CD4-positive, alpha-beta memory T cell (primary cell): Measurements from ENCODE around the gene CA7. TPM values are rescaled to one million over a fixed set of nuclear protein-coding genes. Genes with fewer than 3 reads are reported as not detected.
A peak's percentile ranks its signal among the peaks of the same experiment; 100 is the strongest.

ENCODE experiments used
- CTCF ChIA-PET: fragments of 350-600 bp; sonication (Branson Sonifier 250); formaldehyde crosslinking; loops from one replicate; lab custom pipeline; 2021; ENCODE audit warnings: inconsistent platforms; ENCODE audit not compliant: partially characterized antibody; lab: Charles Lee
- POLR2A ChIA-PET: fragments of 350-600 bp; sonication (Branson Sonifier 250); formaldehyde crosslinking; loops from one replicate; lab custom pipeline; 2021; ENCODE audit not compliant: partially characterized antibody; lab: Charles Lee
- DNase-seq, 5 donors: peaks; one replicate each; pipeline versions ENCODE4 v3.0.0 to v3.0.0-alpha.2; 2020 to 2022; ENCODE audit warnings: mixed read lengths in 1 of 5
- H3K27ac ChIP-seq: one replicate; pipeline ENCODE4 v1.7.0; 2013; ENCODE audit warnings: low read depth, low read length
- H3K27me3 ChIP-seq: 2 replicates; pipeline ENCODE4 v1.7.0; 2013; ENCODE audit warnings: mild to moderate bottlenecking, low read length, moderate library complexity; ENCODE audit not compliant: insufficient read depth
- H3K36me3 ChIP-seq: 2 replicates; pipeline ENCODE4 v1.7.0; 2013; ENCODE audit warnings: mild to moderate bottlenecking, low read length, moderate library complexity; ENCODE audit not compliant: insufficient read depth
- H3K4me1 ChIP-seq: 2 replicates; pipeline ENCODE4 v1.7.0; 2013; ENCODE audit warnings: mild to moderate bottlenecking, low read length, moderate library complexity; ENCODE audit not compliant: insufficient read depth
- H3K4me3 ChIP-seq, 2 donors: one replicate each; pipeline ENCODE4 v1.7.0; 2013; ENCODE audit warnings: low read length in 2 of 2, mild to moderate bottlenecking in 1 of 2
- H3K9me3 ChIP-seq, 2 donors: one replicate each; pipeline ENCODE4 v1.7.0; 2013; ENCODE audit warnings: low read length in 2 of 2, control low read depth in 1 of 2; ENCODE audit not compliant: control insufficient read depth in 1 of 2
- H3K27ac Mint-ChIP-seq, 7 donors: one replicate each; pipeline ENCODE4 v1.8.0; 2020 to 2021; ENCODE audit warnings: mixed read lengths in 7 of 7, mild to moderate bottlenecking in 6 of 7, inconsistent platforms in 3 of 7, moderate library complexity in 3 of 7
- H3K27me3 Mint-ChIP-seq, 2 donors: one replicate each; pipeline ENCODE4 v1.8.0; 2020 to 2021; ENCODE audit warnings: mixed read lengths in 2 of 2
- H3K36me3 Mint-ChIP-seq, 2 donors: one replicate each; pipeline ENCODE4 v1.8.0; 2020 to 2021; ENCODE audit warnings: mixed read lengths in 2 of 2, inconsistent platforms in 1 of 2, mild to moderate bottlenecking in 1 of 2
- H3K4me1 Mint-ChIP-seq, 4 donors: one replicate each; pipeline ENCODE4 v1.8.0; 2020 to 2021; ENCODE audit warnings: mixed read lengths in 4 of 4, mild to moderate bottlenecking in 1 of 4
- H3K4me3 Mint-ChIP-seq, 8 donors: one replicate each; pipeline ENCODE4 v1.8.0; 2020 to 2021; ENCODE audit warnings: mixed read lengths in 8 of 8, mild to moderate bottlenecking in 7 of 8, moderate library complexity in 6 of 8, inconsistent platforms in 3 of 8
- H3K9me3 Mint-ChIP-seq, 8 donors: one replicate each; pipeline ENCODE4 v1.8.0; 2020 to 2021; ENCODE audit warnings: mixed read lengths in 8 of 8, mild to moderate bottlenecking in 5 of 8, inconsistent platforms in 3 of 8, moderate library complexity in 1 of 8
- intact Hi-C: fragments of 100-400 bp; cut with micrococcal nuclease; formaldehyde crosslinking; loops from one replicate; pipeline ENCODE4 v1.15.1; 2023
- polyA plus RNA-seq, 2 donors: library from polyadenylated mRNA; unstranded; fragments of 300-500 nt; fragmentation: Illumina TruSeq; gene quantifications; one replicate each; pipeline ENCODE4 v1.2.3, GENCODE V29; 2021
- total RNA-seq, 2 experiments: library from RNA; stranded (reverse); gene quantifications; one replicate each; pipeline ENCODE4 v1.2.3, GENCODE V29; 2021

Gene CA7
- total and polyA plus RNA-seq, 4 experiments from 2014 or later: not detected

GRCh38 chr16:66880288-66881013 is 36.2 kb downstream of the CA7 start, which contains the start of gene PDP2:
TSS of gene PDP2 (plus strand) at chr16:66880515. CDS start at chr16:66884285, 3,770 bp downstream.
- H3K4me3 Mint-ChIP-seq: peak within 1 kb of the TSS; percentile 97 to 100 (median 99)
- no peaks in the 10 kb centered on the region for H3K9me3 Mint-ChIP-seq

GRCh38 chr16:66881014-66881417 is 36.8 kb downstream of the CA7 start:
- peak overlapping the region; percentile 54 for H3K27ac ChIP-seq

More at GRCh38 chr16:66880288-66881013, 36.2 kb downstream of the CA7 start, which contains the start of gene PDP2:
- no peaks in the 10 kb centered on the region for H3K9me3 ChIP-seq
- peaks cover 13% of the 10 kb centered on the region for H3K36me3 ChIP-seq
- DNase-seq: peak; percentile 88 to 91 (median 89)
- ChIA-PET CTCF (interaction anchor here (1.0 to 5.4 kb wide), 9 partner anchors 8 to 641 kb away, joined by 3 to 25 read pairs (median 10); partner anchors contain the start of gene NAE1), POLR2A (interaction anchor here (0.7 to 3.2 kb wide), 9 partner anchors 12 to 472 kb away, joined by 3 to 18 read pairs (median 3); partner anchors contain the start of genes CIAO2B, CMTM2 and NAE1)
- Mint-ChIP-seq H3K4me1 (peaks cover 13 to 39% (median 27%) of the 10 kb centered on the region in 4 donors), H3K27ac (peak within 1 kb of the TSS; percentile 79 to 96 (median 94)), H3K36me3 (peaks cover 10 to 17% of the 10 kb centered on the region in 2 donors), H3K27me3 (no peaks in the 10 kb centered on the region)
- H3K27ac ChIP-seq: peak within 1 kb of the TSS; percentile 54
- intact Hi-C loops: no loop called here
- H3K4me1 ChIP-seq: peaks cover 22% of the 10 kb centered on the region
- no peaks in the 10 kb centered on the region for H3K27me3 ChIP-seq
- peak within 1 kb of the TSS; percentile 66 to 80 for H3K4me3 ChIP-seq

GRCh38 chr16:66881560-66881959 is 37.3 kb downstream of the CA7 start:
- Histone ChIP-seq H3K27ac (no peak overlapping the region), H3K36me3 (peaks cover 21% of the 10 kb centered on the region), H3K4me3 (no peak overlapping the region), H3K9me3 (no peaks in the 10 kb centered on the region), H3K27me3 (no peaks in the 10 kb centered on the region), H3K4me1 (peaks cover 27% of the 10 kb centered on the region)
- Mint-ChIP-seq H3K27me3 (no peaks in the 10 kb centered on the region), H3K36me3 (peaks cover 14 to 24% of the 10 kb centered on the region in 2 donors), H3K27ac (peak overlapping the region in 2 of 7 donors; percentile 25 to 32), H3K4me1 (peaks cover 15 to 42% (median 31%) of the 10 kb centered on the region in 4 donors), H3K9me3 (no peaks in the 10 kb centered on the region), H3K4me3 (peak overlapping the region; percentile 68 to 100 (median 74))
- POLR2A ChIA-PET: interaction anchor here (1.0 to 3.2 kb wide), 5 partner anchors 21 to 355 kb away, joined by 3 to 18 read pairs (median 3); partner anchors contain the start of genes CIAO2B and NAE1
- intact Hi-C loops: no loop called here
- no peak for DNase-seq
- CTCF ChIA-PET: interaction anchor here (1.5 to 5.4 kb wide), 6 partner anchors 9 to 51 kb away, joined by 7 to 25 read pairs (median 14); partner anchors contain the start of gene NAE1

More at GRCh38 chr16:66881014-66881417, 36.8 kb downstream of the CA7 start:
- H3K27ac Mint-ChIP-seq: peak overlapping the region in 3 of 7 donors; percentile 32 to 78 (median 70)
- H3K27me3 Mint-ChIP-seq: no peaks in the 10 kb centered on the region
- no peaks in the 10 kb centered on the region for H3K9me3 Mint-ChIP-seq
- POLR2A ChIA-PET: interaction anchor here (0.7 to 3.2 kb wide), 7 partner anchors 11 to 473 kb away, joined by 3 to 18 read pairs (median 3); partner anchors contain the start of genes CIAO2B and NAE1
- CTCF ChIA-PET: interaction anchor here (1.0 to 5.4 kb wide), 9 partner anchors 8 to 640 kb away, joined by 3 to 25 read pairs (median 10); partner anchors contain the start of gene NAE1
- Histone ChIP-seq H3K27me3 (no peaks in the 10 kb centered on the region), H3K36me3 (peaks cover 18% of the 10 kb centered on the region), H3K4me3 (peak overlapping the region; percentile 66 to 80), H3K9me3 (no peaks in the 10 kb centered on the region), H3K4me1 (peaks cover 22% of the 10 kb centered on the region)
- peak overlapping the region; percentile 78 to 100 (median 98) for H3K4me3 Mint-ChIP-seq
- H3K4me1 Mint-ChIP-seq: peaks cover 15 to 41% (median 31%) of the 10 kb centered on the region in 4 donors
- intact Hi-C loops: no loop called here
- no peak for DNase-seq
- peaks cover 14 to 23% of the 10 kb centered on the region in 2 donors for H3K36me3 Mint-ChIP-seq

- Mint-ChIP-seq H3K4me3 (peak overlapping the region in 6 of 8 donors; percentile 19 to 100 (median 72)), H3K9me3 (no peaks in the 10 kb centered on the region), H3K4me1 (peaks cover 20 to 47% (median 33%) of the 10 kb centered on the region in 4 donors), H3K36me3 (peaks cover 14 to 24% of the 10 kb centered on the region in 2 donors), H3K27me3 (no peaks in the 10 kb centered on the region), H3K27ac (peak overlapping the region in 1 of 7 donors; percentile 32)
- peaks cover 28% of the 10 kb centered on the region for H3K4me1 ChIP-seq
- no peaks in the 10 kb centered on the region for H3K27me3 ChIP-seq
- DNase-seq: no peak
- ChIA-PET CTCF (interaction anchor here (0.6 to 3.4 kb wide), 8 partner anchors 9 to 71 kb away, joined by 3 to 18 read pairs (median 8); partner anchors contain the start of gene NAE1), POLR2A (interaction anchor here (1.0 to 3.2 kb wide), 2 partner anchors 52 to 277 kb away, joined by 3 to 13 read pairs; partner anchors contain the start of gene CIAO2B)
- H3K27ac ChIP-seq: no peak overlapping the region
- H3K4me3 ChIP-seq: no peak overlapping the region
- intact Hi-C loops: no loop called here
- H3K36me3 ChIP-seq: peaks cover 21% of the 10 kb centered on the region
- no peaks in the 10 kb centered on the region for H3K9me3 ChIP-seq
These were observed 37.8 kb downstream of the CA7 start for GRCh38 chr16:66881964-66882508.

DNA sequence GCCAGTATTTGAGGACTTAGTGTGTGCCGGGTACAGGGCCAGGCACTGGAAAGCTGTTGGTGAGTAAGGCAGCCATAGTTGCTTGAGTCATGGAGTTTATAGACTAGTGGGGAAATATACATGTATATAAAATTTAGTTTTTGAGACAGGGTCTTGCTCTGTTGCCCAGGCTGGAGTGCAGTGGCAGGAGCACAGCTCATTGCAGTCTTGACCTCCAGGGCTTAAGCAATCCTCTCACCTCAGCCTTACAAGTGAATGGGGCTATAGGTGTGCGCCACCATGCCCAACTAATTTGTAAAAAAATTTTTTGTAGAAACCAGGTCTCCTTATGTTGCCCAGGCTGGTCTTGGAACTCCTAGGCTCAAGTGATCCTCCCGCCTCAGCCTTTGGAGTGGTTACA is 38.5 kb downstream of the CA7 start:
- ChIA-PET POLR2A (interaction anchor here (3.2 kb wide), 1 partner anchor 51 kb away, joined by 13 read pairs; the partner anchor contains the start of gene CIAO2B), CTCF (interaction anchor here (0.6 to 2.4 kb wide), 6 partner anchors 10 to 70 kb away, joined by 3 to 18 read pairs (median 4); no protein-coding TSS in a partner anchor)
- no peaks in the 10 kb centered on the region for H3K9me3 ChIP-seq
- intact Hi-C loops: no loop called here
- H3K36me3 ChIP-seq: peaks cover 21% of the 10 kb centered on the region
- H3K27ac ChIP-seq: no peak overlapping the region
- H3K27ac Mint-ChIP-seq: peak overlapping the region in 2 of 7 donors; percentile 32 to 37
- peaks cover 22 to 47% (median 36%) of the 10 kb centered on the region in 4 donors for H3K4me1 Mint-ChIP-seq
- H3K4me3 ChIP-seq: no peak overlapping the region
- no peaks in the 10 kb centered on the region for H3K27me3 Mint-ChIP-seq
- peaks cover 14 to 27% of the 10 kb centered on the region in 2 donors for H3K36me3 Mint-ChIP-seq
- H3K4me1 ChIP-seq: peaks cover 28% of the 10 kb centered on the region
- H3K4me3 Mint-ChIP-seq: peak overlapping the region in 2 of 8 donors; percentile 17 to 33
- no peaks in the 10 kb centered on the region for H3K9me3 Mint-ChIP-seq
- no peak for DNase-seq
- no peaks in the 10 kb centered on the region for H3K27me3 ChIP-seq

GRCh38 chr16:66885491-66885890 is 41.3 kb downstream of the CA7 start:
- H3K9me3 Mint-ChIP-seq: no peaks in the 10 kb centered on the region
- POLR2A ChIA-PET: interaction anchor here (1.3 kb wide), 1 partner anchor 128 kb away, joined by 3 read pairs; no protein-coding TSS in a partner anchor

More at GRCh38 chr16:66885491-66885890, 41.3 kb downstream of the CA7 start:
- no peaks in the 10 kb centered on the region for H3K27me3 ChIP-seq
- no peaks in the 10 kb centered on the region for H3K9me3 ChIP-seq
- no peak overlapping the region for H3K4me3 ChIP-seq
- no peaks in the 10 kb centered on the region for H3K27me3 Mint-ChIP-seq
- intact Hi-C loops: no loop called here
- peak overlapping the region in 1 of 8 donors; percentile 52 for H3K4me3 Mint-ChIP-seq
- no peak overlapping the region for H3K27ac ChIP-seq
- CTCF ChIA-PET: interaction anchor here (1.0 kb wide), 1 partner anchor 9 kb away, joined by 4 read pairs; no protein-coding TSS in a partner anchor
- H3K4me1 ChIP-seq: peaks cover 23% of the 10 kb centered on the region
- peaks cover 14 to 31% of the 10 kb centered on the region in 2 donors for H3K36me3 Mint-ChIP-seq
- peaks cover 14 to 39% (median 26%) of the 10 kb centered on the region in 4 donors for H3K4me1 Mint-ChIP-seq
- DNase-seq: no peak
- peak overlapping the region in 1 of 7 donors; percentile 35 for H3K27ac Mint-ChIP-seq
- H3K36me3 ChIP-seq: peaks cover 21% of the 10 kb centered on the region
